Smooth muscle cell (in vitro differentiated cells): ENCODE data around the gene VPS16. TPM values are rescaled to one million over a fixed set of nuclear protein-coding genes. Genes with fewer than 3 reads are reported as not detected.

ENCODE experiments used
- DNase-seq: peaks from one replicate; lab custom pipeline; 2025; ENCODE audit not compliant: unreplicated experiment; lab: John Stamatoyannopoulos, UW
- H2AFZ ChIP-seq: fragments of 200-600 bp; sonication (generic); 2 replicates; pipeline ENCODE4 v1.6.0; 2016; ENCODE audit warnings: antibody characterized with exemption, low read depth, mild to moderate bottlenecking
- H3F3A ChIP-seq: fragments of 200-600 bp; sonication (generic); 2 replicates; pipeline ENCODE4 v1.6.0; 2017; ENCODE audit warnings: antibody characterized with exemption, low read depth
- H3K27ac ChIP-seq: fragments of 200-600 bp; sonication (generic); 2 replicates; pipeline ENCODE4 v1.5.1; 2016; ENCODE audit warnings: low read depth, mild to moderate bottlenecking
- H3K27me3 ChIP-seq: fragments of 200-600 bp; sonication (generic); 2 replicates; pipeline ENCODE4 v1.6.1; 2016; ENCODE audit warnings: low read depth, mild to moderate bottlenecking
- H3K36me3 ChIP-seq: fragments of 200-600 bp; sonication (generic); 2 replicates; pipeline ENCODE4 v1.5.1; 2016; ENCODE audit warnings: low read depth
- H3K4me1 ChIP-seq: fragments of 200-600 bp; sonication (generic); 2 replicates; pipeline ENCODE4 v1.5.1; 2016; ENCODE audit warnings: low read depth
- H3K4me2 ChIP-seq: fragments of 200-600 bp; sonication (generic); 2 replicates; pipeline ENCODE4 v1.6.0; 2016; ENCODE audit warnings: mild to moderate bottlenecking
- H3K4me3 ChIP-seq: fragments of 200-600 bp; sonication (generic); 2 replicates; pipeline ENCODE4 v1.5.1; 2016; ENCODE audit warnings: mild to moderate bottlenecking
- H3K79me2 ChIP-seq: fragments of 200-600 bp; sonication (generic); 2 replicates; pipeline ENCODE4 v1.6.0; 2016; ENCODE audit warnings: low read depth, mild to moderate bottlenecking
- H3K9ac ChIP-seq: fragments of 200-600 bp; sonication (generic); 2 replicates; pipeline ENCODE4 v1.6.0; 2016; ENCODE audit warnings: low read depth
- H3K9me3 ChIP-seq: fragments of 200-600 bp; sonication (generic); replicated peaks from 2 replicates; pipeline ENCODE4 v1.5.1; 2016; ENCODE audit warnings: low read depth
- H4K20me1 ChIP-seq: fragments of 200-600 bp; sonication (generic); 2 replicates; pipeline ENCODE4 v1.6.0; 2016; ENCODE audit warnings: low read depth
- WGBS: methylation state at CpG from one replicate; pipeline ENCODE4 v1.1.7; 2016; ENCODE audit warnings: low lambda C conversion rate; 5-methylcytosine and 5-hydroxymethylcytosine counted together
- polyA plus RNA-seq: library from polyadenylated mRNA; unstranded; fragments of >200 nt; fragmentation: Nextera tagmentation; extraction: Ambion mirVana; gene quantifications from 2 replicates; pipeline ENCODE4 v1.2.1, GENCODE V29; 2016
- total RNA-seq: library from RNA; depleted of rRNA; stranded (reverse); fragments of >200 nt; gene quantifications from 2 replicates; pipeline ENCODE4 v1.2.3, GENCODE V29; 2014
- TF ChIP-seq, protein P1 (sequence below): fragments of 200-600 bp; sonication (generic); IDR thresholded peaks from 2 replicates; pipeline ENCODE4 v1.5.1; 2017; ENCODE audit warnings: borderline replicate concordance, mild to moderate bottlenecking, antibody characterized with exemption; ENCODE audit not compliant: insufficient read depth, poor library complexity, severe bottlenecking

VPS16 gene
- total and polyA plus RNA-seq, 2 experiments from 2014 or later = 26.3 to 36.9 TPM

GRCh38 chr20:2849529-2849928 lies 9.0 kb downstream of the VPS16 start:
- Histone ChIP-seq H3K9me3 (no peaks in the 10 kb centered on the region), H3K4me2 (no peak overlapping the region), H2AFZ (no peak overlapping the region), H3F3A (no peaks in the 10 kb centered on the region), H4K20me1 (peaks cover 15% of the 10 kb centered on the region), H3K4me3 (no peak overlapping the region), H3K79me2 (peaks cover under 1% of the 10 kb centered on the region), H3K4me1 (no peaks in the 10 kb centered on the region), H3K36me3 (no peaks in the 10 kb centered on the region), H3K27me3 (no peaks in the 10 kb centered on the region), H3K27ac (no peak overlapping the region), H3K9ac (no peak overlapping the region)
- WGBS = 93% methylated on average over 4 of the region's 4 CpGs
- DNase-seq = no peak
- TF ChIP-seq, protein P1, sequence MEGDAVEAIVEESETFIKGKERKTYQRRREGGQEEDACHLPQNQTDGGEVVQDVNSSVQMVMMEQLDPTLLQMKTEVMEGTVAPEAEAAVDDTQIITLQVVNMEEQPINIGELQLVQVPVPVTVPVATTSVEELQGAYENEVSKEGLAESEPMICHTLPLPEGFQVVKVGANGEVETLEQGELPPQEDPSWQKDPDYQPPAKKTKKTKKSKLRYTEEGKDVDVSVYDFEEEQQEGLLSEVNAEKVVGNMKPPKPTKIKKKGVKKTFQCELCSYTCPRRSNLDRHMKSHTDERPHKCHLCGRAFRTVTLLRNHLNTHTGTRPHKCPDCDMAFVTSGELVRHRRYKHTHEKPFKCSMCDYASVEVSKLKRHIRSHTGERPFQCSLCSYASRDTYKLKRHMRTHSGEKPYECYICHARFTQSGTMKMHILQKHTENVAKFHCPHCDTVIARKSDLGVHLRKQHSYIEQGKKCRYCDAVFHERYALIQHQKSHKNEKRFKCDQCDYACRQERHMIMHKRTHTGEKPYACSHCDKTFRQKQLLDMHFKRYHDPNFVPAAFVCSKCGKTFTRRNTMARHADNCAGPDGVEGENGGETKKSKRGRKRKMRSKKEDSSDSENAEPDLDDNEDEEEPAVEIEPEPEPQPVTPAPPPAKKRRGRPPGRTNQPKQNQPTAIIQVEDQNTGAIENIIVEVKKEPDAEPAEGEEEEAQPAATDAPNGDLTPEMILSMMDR = no peak

GRCh38 chr20:2851086-2851485 lies 10.5 kb downstream of the VPS16 start:
- Histone ChIP-seq H3K4me2 (no peak overlapping the region), H3K27me3 (no peaks in the 10 kb centered on the region), H3K4me3 (no peak overlapping the region), H3F3A (no peaks in the 10 kb centered on the region), H3K4me1 (no peaks in the 10 kb centered on the region), H3K9me3 (no peaks in the 10 kb centered on the region), H3K36me3 (no peaks in the 10 kb centered on the region), H3K9ac (no peak overlapping the region), H3K79me2 (no peaks in the 10 kb centered on the region), H2AFZ (no peak overlapping the region), H4K20me1 (peaks cover 20% of the 10 kb centered on the region), H3K27ac (no peak overlapping the region)
- DNase-seq = no peak
- 95% methylated on average over 10 of the region's 10 CpGs for WGBS
- TF ChIP-seq, protein P1 = no peak

DNA sequence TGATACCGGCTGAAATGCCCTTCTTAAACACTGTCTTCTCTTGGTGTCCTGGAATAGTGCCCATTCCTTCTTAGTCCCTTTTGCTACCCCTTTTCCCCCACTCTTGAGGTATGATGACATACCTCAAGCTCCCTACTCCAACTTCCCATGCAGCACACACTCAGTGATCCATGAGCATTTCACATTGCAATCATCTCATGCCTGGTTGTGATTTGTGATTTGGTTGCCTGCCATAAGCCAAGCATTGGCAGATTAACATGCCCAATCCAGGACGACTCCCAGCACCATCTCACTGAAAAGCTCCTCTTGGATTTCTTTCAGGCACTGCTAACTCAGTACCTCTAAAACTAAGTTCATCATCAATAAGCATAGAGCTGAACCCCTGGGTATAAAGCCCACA lies 18.0 kb downstream of the VPS16 start:
- TF ChIP-seq, protein P1 = no peak
- no peak for DNase-seq

DNA sequence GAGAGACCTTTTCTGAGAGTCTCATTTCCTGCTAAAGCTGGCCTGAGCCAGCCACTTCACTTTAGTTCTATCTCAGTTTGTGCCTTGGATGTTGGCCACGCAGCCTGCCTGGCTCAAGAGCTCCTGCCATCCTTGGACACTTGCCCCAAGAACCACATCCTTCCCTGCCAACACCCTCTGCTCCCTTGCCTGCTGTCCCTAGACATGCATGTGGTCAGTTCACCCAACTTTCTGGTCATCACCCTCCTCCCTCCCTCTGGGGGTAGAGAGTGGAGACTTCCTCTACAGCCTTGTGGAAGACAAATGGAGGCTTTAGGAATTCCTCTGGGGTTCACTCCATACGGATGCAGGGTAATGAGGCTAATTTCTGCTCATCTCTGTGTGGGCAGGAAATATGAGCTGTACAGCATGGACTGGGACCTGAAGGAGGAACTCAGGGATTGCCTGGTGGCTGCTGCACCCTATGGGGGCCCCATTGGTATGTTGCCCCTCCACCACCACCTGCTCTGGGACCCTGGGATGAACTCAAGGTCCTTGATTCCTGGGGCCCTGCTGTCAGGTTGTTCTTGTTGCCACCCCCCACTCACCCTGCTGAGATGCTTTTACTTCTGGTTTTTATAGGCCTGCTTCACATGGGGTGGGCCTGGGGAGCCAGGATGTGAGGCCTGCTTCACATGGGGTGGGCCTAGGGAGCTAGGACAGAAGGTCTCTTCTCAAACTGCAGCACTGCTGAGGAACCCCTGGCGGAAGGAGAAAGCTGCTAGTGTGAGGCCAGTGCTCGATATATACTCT lies 19.0 kb downstream of the VPS16 start:
- Histone ChIP-seq H3K4me1 (no peaks in the 10 kb centered on the region), H3K9me3 (no peaks in the 10 kb centered on the region), H3K27ac (no peak overlapping the region), H3K9ac (no peak overlapping the region), H3K4me2 (no peak overlapping the region), H3K79me2 (no peaks in the 10 kb centered on the region), H2AFZ (no peak overlapping the region), H3F3A (no peaks in the 10 kb centered on the region), H3K27me3 (no peaks in the 10 kb centered on the region), H4K20me1 (peaks cover 32% of the 10 kb centered on the region), H3K4me3 (no peak overlapping the region), H3K36me3 (no peaks in the 10 kb centered on the region)
- TF ChIP-seq, protein P1 = no peak
- no peak for DNase-seq
- 95% methylated on average over 4 of the region's 4 CpGs for WGBS

More for the DNA sequence above, 18.0 kb downstream of the VPS16 start:
- Histone ChIP-seq H4K20me1 (peaks cover 37% of the 10 kb centered on the region), H2AFZ (no peak overlapping the region), H3K36me3 (no peaks in the 10 kb centered on the region), H3K27ac (no peak overlapping the region), H3K9me3 (no peaks in the 10 kb centered on the region), H3K4me3 (no peak overlapping the region), H3K4me2 (no peak overlapping the region), H3K9ac (no peak overlapping the region), H3K4me1 (no peaks in the 10 kb centered on the region), H3K27me3 (no peaks in the 10 kb centered on the region), H3F3A (no peaks in the 10 kb centered on the region), H3K79me2 (no peaks in the 10 kb centered on the region)
- WGBS = 96% methylated on average over 2 of the region's 2 CpGs
